MV-4-11 (cell line): Measurements from ENCODE around the gene CALHM5.
"Not testable (repeated sequence)": the region's sequence is repeated elsewhere in the genome, so short reads cannot be mapped to it uniquely, and the experiment has no call there.

ENCODE experiments used
- DNase-seq: peaks from one replicate; lab custom pipeline; 2025; lab: John Stamatoyannopoulos, UW

The CALHM5 gene, protein sequence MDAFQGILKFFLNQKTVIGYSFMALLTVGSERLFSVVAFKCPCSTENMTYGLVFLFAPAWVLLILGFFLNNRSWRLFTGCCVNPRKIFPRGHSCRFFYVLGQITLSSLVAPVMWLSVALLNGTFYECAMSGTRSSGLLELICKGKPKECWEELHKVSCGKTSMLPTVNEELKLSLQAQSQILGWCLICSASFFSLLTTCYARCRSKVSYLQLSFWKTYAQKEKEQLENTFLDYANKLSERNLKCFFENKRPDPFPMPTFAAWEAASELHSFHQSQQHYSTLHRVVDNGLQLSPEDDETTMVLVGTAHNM

DNA sequence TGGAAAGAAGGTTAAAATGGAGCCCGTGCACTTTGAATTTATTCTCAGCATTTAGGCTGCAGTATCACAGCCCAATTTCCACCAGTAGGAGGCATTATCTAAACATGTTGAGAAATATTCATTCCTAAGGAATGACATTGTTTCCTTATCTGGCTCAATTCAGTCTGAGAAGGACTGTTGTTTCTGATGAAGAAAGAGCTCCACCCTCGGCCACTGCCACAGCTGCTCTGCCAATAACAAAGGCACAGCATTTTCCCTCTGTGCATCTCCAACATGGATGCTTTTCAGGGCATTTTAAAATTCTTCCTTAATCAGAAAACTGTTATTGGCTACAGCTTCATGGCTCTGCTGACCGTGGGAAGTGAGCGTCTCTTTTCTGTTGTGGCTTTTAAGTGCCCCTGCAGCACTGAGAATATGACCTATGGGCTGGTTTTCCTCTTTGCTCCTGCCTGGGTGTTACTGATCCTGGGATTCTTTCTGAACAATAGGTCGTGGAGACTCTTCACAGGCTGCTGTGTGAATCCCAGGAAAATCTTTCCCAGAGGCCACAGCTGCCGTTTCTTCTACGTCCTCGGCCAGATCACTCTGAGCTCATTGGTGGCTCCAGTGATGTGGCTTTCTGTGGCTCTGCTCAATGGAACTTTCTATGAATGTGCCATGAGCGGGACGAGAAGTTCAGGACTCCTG is at the start of gene CALHM5:
CALHM5 (plus strand) TSS at position 216 of the 687 bp plus-strand sequence; CDS start at position 274, 58 bp downstream.
- DNase-seq, result peak; percentile 24

DNA sequence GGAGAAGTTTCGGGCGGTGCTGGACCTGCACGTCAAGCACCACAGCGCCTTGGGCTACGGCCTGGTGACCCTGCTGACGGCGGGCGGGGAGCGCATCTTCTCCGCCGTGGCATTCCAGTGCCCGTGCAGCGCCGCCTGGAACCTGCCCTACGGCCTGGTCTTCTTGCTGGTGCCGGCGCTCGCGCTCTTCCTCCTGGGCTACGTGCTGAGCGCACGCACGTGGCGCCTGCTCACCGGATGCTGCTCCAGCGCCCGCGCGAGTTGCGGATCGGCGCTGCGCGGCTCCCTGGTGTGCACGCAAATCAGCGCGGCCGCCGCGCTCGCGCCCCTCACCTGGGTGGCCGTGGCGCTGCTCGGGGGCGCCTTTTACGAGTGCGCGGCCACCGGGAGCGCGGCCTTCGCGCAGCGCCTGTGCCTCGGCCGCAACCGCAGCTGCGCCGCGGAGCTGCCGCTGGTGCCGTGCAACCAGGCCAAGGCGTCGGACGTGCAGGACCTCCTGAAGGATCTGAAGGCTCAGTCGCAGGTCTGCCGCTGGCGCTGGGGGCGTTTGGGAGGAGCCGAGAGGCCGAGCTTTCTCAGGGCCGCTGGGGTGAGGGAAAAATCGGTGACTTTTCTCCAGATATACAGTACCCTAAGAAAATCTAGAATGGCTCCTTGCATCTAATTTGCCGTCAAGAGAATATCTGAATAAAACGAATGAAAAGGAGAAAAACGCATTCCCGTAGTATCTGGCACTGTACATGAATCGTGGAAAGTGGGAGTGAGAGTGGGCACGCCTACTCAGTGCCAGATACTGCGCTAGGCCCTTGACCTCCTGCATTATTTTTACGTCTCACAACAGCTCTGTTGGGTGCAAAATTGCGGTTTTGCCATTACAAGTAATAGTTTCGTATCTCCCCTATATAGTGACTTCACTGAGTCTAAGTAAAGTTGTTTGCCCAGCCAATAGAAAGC is 49.2 kb upstream of the CALHM5 start:
- peak; percentile 9 for DNase-seq

DNA sequence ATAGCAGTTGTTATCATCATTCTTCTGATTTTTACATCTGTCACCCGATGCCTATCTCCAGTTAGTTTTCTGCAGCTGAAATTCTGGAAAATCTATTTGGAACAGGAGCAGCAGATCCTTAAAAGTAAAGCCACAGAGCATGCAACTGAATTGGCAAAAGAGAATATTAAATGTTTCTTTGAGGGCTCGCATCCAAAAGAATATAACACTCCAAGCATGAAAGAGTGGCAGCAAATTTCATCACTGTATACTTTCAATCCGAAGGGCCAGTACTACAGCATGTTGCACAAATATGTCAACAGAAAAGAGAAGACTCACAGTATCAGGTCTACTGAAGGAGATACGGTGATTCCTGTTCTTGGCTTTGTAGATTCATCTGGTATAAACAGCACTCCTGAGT is 48.1 kb upstream of the CALHM5 start:
- DNase-seq, result no peak

DNA sequence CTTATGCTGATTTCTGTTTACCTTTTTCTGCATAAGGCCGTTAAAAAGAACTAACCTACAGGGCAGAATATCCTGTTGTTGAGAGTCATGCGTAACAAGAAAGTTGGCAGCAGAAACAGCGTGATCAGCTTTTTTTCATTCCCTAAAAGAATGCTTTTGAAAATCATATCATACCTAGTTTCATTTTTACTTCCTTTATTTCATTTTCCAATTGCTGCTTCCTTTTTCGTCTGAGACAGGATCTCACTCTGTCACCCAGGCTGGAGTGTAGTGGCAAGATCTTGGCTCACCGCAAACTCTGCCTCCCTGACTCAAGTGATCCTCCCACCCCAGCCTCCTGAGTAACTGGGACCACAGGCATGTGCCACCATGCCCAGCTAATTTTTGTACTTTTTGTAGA is 46.2 kb upstream of the CALHM5 start:
- DNase-seq, result peak; percentile 96

DNA sequence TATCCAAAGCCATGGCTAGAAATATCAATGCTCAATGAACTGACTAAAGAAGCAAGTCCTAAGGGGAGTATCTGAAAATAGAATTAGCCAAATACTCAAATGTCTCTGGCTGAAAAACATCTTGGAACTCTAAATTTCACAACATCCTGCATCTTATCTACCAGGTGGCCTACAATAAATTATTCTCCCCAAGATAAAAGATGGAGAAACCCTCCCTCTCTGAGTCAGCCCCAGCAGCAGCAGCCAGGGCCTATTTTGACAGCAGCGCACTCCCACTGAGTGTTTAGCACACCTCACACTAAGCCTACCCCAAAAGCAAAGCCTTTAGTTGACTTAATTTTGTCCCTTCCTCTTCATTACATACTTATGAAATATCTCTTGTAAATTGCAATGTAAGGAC is 44.3 kb upstream of the CALHM5 start:
- no peak for DNase-seq

DNA sequence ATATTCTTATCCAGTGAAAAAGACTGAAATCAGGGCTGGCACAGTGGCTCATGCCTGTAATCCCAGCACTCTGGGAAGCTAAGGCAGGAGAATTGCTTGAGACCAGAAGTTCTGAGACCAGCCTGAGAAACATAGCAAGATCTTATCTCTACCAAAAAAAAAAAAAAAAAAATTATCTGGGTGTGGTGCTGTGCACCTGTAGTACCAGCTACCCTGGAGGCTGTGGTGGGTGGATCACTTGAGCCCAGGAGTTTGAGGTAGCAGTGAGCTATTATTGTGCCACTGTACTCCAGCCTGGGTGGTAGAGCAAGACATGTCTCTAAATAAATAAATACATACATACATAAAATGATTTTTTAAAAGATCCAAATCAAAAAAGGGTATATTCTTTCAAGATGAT is 43.9 kb upstream of the CALHM5 start:
- DNase-seq, result no peak

DNA sequence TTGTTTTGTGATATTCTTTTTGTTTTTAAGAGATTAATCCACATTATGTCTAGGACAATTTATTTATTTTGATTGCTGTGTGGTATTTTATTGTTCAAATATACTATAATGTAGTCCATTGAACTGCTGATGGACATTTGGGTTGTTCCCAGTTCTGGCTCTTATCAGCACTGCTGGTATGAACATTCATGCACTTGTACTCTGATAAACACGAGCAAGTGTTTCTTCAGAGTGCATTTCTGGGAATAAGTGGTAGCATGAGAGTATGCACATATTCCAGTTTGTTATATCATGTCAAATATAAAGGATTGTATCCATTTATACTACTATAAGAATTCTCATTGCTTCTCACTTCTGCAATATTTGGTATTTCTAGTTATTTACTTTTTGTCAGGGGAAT is 43.1 kb upstream of the CALHM5 start:
- DNase-seq, result no peak

DNA sequence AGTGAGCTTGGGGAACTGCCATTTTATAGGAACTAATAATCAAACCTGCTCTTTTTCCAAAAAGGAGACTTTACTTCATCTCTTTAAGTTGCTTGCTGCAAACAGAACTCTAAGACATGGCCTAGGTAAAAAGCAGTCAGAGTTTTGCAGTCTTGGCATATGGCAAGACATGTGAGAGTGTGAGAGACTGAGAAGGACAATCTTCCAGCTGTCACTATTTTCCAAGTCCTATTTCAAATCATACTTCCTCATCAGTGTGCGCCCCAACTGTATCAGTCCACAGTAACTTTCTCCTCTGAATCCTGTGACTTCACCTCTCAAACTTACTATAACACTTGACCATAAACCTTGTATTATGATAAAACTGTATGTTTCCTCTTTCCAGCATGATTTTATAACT is 39.9 kb upstream of the CALHM5 start:
- no peak for DNase-seq

DNA sequence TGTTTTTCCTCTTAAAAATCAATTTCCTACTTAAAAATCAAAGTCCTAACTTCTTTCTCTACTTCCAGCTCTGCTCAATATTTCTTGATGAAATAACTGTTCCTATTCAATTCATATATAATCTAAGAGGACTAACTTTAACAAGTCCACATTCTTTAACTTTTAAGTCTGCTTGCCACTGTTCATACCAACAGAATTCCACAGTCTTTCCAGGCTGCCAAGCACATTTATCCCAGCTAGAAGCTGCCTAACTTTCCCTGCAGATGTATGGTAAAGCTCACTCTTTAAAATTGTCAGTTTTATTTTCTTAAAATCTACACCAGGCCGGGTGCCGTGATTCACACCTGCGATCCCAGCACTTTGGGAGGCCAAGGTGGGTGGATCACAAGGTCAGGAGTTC is 38.7 kb upstream of the CALHM5 start:
- no peak for DNase-seq

DNA sequence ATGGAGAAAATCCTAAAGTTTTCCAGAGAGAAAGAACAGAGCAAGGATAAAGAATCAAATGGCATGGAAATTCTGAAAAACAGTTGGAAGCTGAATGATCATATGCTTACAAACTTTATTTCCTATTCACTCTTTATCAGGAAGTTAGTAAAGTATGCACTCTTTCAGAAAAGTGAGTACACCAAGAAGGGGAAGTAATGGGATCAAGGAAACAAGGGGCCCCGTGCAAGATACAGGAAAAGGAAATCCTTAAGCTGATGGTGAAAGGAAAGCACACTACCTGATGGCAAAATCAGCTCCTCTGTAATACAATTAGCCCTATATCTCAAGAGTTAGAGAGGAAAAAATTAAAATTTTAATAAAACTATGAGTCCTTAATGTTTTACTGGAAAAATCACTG is 36.3 kb upstream of the CALHM5 start:
- DNase-seq, result peak; percentile 55

DNA sequence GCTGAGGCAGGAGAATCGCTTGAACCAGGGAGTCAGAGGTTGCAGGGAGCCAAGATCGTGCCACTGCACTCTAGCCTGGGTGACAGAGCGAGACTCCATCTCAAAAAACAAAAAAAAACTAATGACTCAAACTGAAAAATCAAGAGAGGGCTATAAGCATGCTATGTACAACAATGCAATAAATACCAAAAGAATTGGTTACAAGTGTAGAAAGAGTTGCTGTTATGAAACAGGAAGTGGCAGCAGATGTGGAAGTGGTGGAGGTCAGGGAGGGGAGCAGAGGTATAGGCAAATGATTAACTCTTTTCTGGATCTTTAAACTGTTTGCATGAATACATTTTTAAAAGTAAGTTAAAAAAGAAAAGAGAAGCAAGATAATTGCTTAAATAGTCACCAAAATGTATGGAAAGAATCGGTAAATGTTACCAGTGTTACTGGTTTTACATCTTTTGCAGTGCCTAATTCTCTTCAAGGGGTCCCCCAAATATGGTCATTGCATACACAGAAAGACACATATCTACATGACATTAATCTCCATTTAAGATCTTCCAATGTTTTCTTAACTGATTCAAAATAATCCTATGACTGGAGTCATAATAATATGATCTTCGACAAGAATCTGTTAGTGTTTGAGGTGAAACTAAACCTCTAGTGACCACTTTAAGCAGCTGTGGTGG is 35.3 kb upstream of the CALHM5 start:
- peak; percentile 92 for DNase-seq

DNA sequence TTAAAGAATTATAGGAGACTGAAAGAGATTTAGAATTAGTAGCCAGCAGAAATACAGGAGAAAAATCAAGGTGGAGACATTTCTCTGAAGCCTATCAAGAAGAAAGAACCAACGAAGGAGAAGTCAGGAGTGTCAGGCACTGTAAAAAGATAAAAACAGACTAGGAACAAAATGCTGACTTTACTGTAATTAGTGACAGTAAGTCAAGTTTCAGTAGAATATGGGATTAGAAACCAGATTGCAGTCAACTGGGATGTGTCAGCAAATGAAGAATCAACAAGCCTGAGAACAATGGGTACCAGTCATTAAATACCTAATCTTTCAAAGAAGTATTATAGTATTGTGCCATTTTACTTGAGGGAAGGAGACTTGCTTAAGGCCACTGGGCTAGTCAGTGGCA is 28.7 kb upstream of the CALHM5 start:
- no peak for DNase-seq

DNA sequence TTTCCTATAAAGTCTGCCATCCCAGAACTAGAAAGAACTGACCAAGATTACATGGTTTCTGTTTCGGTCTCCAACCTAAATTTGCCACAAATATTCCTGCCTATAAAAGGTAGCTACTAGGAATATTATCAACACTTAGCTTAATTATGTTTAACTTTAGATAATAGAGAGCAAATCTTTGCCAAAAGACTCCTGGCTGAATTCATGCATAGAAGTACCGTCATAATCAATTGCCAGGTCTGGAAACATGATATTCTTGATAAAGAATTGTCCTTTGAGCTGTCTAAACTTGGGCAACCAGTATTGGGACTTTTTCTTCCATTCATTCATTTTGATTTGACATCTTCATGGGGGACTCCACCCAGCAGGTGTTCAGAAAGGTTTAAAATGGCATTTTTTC is 27.8 kb upstream of the CALHM5 start:
- DNase-seq, result no peak

DNA sequence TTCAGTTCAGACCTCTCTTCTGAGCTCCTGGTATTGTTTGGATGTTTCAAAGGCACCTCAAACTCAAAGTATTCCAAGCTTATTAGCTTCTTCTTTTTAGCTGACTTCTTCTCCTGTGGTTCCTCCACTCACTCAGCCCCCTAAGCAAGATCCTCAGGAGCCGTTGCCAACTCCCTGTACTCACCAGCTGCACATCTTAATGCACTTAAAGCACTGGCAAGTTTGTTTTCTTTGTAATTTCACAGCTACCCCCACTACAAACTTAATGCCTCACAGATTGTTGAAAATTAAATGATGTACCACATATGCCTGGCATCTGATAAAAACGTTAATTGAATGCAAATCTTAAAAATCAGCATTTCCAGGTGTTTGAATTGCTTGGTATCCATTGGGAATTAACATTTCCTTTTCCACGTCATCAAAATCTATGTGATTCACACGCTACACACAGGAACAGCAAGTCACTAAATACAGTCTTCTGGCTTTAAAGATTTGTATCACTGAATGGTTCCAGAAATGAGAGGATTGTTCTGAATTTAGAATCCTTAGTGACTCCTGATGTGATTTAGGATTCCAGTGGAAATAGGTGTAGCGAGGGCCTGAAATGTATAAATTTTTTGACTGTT is 25.8 kb upstream of the CALHM5 start:
- no peak for DNase-seq

DNA sequence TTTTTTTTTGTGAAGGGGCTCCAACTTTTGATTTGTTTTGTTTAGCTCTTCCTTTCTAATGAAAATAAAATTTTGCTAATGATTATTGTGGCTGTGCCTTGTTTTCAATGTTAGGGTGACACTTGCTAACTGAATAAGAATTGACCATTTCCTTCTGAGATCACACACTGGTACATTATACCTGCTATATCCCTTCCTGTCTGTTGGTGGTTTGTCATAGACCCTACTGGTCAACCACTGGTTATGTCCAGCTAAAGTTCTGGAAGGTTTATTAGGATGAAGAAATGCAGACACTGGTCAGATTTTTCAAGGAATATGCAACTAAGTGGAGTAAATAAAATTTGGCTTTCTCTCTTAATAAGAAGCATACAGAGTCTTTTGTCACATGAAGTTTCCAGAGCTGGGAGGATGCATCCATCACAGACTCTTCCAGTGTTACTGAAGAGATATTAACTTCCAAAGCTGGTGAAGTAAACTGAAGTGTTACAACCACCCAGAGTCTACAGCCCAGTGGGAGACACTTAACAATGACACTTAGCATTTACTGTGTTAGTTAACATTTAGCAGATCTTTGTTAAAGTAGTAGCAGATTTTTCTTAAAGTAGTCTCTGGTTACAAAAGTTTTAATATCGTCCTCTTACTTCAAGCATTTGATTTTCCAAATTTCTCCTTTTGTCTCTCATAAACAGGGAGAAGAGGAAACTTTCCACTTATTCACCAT is 19.7 kb upstream of the CALHM5 start:
- DNase-seq, result no peak

DNA sequence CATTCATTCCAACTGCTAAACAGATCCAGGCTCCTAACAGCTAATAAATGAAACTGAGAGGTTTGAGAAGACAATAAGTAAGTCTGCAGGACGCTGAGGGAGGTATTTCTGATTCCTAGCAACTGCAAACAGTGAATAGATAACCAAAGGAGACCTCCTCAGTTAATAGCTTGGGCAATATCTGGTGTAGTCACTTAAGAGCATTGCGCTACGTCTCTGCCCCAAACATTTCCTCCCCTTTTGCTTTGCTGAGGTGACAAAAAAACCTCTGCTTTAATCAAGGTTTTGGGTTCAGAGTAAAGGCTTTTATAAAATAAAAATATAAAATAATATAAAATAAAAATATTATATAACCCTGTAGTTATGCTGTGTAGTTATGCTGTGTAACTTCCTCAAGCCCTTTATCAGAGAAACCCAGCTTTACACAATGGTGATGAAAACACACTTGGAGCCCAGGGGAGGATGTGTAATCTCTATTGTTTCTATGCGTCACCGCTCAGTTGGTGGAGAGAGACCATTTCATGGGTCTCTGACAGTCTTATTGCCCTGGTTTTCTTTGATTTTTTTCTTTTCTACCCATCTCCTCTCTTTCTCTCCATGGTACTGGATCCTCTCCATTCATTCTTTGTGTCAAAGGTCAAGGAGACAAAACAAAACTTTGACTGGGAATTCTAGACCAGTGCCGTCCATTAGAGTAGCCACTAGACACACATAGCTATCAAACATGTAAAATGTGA is 18.9 kb upstream of the CALHM5 start:
- DNase-seq, result no peak

DNA sequence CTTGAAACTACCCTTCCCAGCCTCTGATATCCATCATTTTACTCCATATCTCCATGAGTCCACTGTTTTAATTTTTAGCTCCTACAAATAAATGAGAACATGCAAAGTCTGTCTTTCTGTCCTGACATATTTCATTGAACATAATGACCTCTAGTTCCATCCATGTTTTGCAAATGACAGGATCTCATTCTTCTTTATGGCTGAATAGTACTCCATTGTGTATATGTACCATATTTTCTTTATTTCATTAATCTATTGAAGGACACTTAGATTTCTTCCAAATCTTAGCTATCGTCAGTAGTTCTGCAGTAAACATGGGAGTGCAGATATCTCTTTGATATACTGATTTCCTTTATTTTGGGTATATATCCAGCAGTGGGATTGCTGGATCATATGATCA is 16.3 kb upstream of the CALHM5 start:
- DNase-seq, result not testable (repeated sequence)

DNA sequence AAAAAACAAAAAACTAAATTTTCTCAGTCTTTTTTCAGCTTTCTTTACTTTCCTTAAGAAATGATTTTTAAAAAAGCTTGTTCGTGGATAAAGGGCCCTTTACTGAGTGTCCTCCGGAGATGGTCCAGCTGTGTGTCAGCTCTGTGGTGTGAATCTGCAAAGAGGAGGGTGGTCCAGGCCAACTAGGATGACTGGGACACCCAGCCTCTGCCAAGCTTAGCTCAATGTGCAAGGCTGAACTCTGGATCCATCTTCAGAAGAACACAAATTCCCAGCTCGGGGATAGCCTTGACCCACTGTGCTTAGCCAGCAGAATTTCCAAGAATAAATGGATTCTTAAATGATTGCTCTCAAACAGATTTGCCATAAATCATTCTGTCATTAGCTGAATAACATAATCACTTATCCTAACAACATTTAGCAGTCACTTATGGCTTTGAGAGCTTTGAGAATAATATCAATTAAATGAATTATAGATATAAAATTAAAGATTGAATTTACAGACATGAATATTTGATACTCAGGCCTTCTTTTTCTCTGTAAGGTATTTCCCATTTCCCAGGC is 14.2 kb upstream of the CALHM5 start:
- DNase-seq, result no peak

DNA sequence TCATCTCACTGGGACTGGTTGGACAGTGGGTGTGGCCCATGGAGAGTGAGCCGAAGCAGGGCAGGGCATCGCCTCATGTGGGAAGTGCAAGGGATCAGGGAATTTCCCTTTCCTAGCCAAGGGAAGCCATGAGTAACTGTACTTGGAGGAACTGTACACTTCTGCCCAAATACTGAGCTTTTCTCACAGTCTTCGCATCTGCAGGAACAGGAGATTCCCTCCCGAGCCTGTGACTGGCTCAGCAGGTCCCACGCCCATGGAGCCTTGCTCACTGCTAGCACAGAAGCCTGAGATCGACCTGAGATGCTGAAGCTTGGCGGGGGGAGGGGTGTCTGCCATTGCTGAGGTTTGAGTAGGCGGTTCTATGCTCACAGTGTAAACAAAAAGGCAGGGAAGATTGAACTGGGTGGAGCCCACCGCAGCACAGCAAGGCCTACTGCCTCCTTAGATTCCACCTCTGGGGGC is 10.4 kb upstream of the CALHM5 start:
- DNase-seq, result no peak

DNA sequence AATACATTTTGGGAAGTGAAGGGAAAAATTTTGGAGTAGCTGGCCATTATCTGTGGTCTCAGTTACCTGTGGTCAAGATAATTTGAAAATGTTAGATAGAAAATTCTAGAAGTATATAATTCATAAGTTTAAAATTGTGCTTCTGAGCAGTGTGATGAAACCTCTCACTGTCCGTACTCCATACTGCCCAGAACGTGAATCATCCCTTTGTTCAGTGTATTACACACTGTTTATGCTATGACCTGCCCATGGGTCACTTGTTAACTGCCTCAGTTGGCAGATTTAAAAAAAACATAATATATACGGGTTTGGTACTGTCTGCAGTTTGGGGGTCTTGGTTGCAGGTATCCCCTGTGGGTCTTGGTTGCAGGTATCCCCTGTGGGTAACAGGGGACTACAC is 4.1 kb upstream of the CALHM5 start:
- DNase-seq, result no peak
